Omental fat pad (tissue), 4 donors: ENCODE results near the gene RSAD2. TPM values are rescaled to one million over a fixed set of nuclear protein-coding genes. Genes with fewer than 3 reads are reported as not detected.

ENCODE experiments used
- ATAC-seq: fragments of 150-250 bp; one replicate; pipeline ENCODE4 v1.9.1; 2016; ENCODE audit warnings: mild to moderate bottlenecking, moderate library complexity; ENCODE audit not compliant: low FRiP score
- DNase-seq: peaks from one replicate; pipeline ENCODE4 v3.0.0-alpha.2; 2019; ENCODE audit warnings: low spot score
- CTCF ChIP-seq, 3 donors: fragments of 450-650 bp; IDR thresholded peaks; one replicate each; pipeline ENCODE4 v1.5.1; 2016 to 2017; ENCODE audit warnings: antibody characterized with exemption in 3 of 3, mild to moderate bottlenecking in 3 of 3, moderate library complexity in 2 of 3
- total RNA-seq, 4 donors: library from RNA; depleted of rRNA; stranded (reverse); fragments of >200 nt; gene quantifications; one replicate each; pipeline ENCODE4 v1.1.0, GENCODE V29; 2016

Gene RSAD2
- total RNA-seq, 4 donors from 2014 or later, result 0.56 to 25.1 (median 3.9) TPM

- no peak for TF ChIP-seq CTCF (IDR thresholded peaks at IDR 0.05)
- no peak for DNase-seq
- no peak for ATAC-seq
These were observed 38.8 kb upstream of the RSAD2 start for GRCh38 chr2:6838673-6839319.

GRCh38 chr2:6841537-6842287 lies 35.9 kb upstream of the RSAD2 start:
- DNase-seq (no peak), ATAC-seq (no peak)
- no peak for TF ChIP-seq CTCF (IDR thresholded peaks at IDR 0.05)

GRCh38 chr2:6845312-6845711 lies 32.3 kb upstream of the RSAD2 start:
- ATAC-seq, result no peak
- TF ChIP-seq CTCF (IDR thresholded peaks at IDR 0.05), result no peak
- no peak for DNase-seq

GRCh38 chr2:6845903-6846302 lies 31.7 kb upstream of the RSAD2 start:
- no peak for TF ChIP-seq CTCF (IDR thresholded peaks at IDR 0.05)
- DNase-seq (no peak), ATAC-seq (no peak)

- no peak for DNase-seq
- no peak for ATAC-seq
- no peak for TF ChIP-seq CTCF (IDR thresholded peaks at IDR 0.05)
These were observed 31.0 kb upstream of the RSAD2 start for GRCh38 chr2:6846540-6846939.

- no peak for TF ChIP-seq CTCF (IDR thresholded peaks at IDR 0.05)
- DNase-seq, result no peak
- no peak for ATAC-seq
These were observed 30.5 kb upstream of the RSAD2 start for GRCh38 chr2:6846967-6847681.
